SH-SY5Y (cell line): ENCODE measurements around the gene TWIST1.

Experiments
- GATA2 ChIP-seq: IDR thresholded peaks from 2 replicates; pipeline ENCODE4 v1.6.1; 2011; ENCODE audit warnings: mild to moderate bottlenecking, low read depth, low read length
- GATA3 ChIP-seq: IDR thresholded peaks from 2 replicates; pipeline ENCODE4 v1.6.1; 2011; ENCODE audit warnings: low read depth, mild to moderate bottlenecking, low read length, moderate library complexity

DNA sequence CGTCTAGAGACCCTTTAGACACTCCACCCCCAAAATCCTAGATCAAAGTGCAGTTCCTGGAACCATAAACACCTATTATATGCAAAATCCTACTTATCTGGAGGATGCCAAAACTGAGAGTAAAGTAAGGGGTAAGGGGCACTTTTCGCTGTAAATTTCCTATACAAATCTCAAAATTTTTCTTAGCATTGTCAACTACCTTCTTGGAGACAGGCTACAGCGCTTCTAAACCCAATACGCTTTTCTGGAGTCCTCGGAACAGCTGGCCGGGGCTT lies 10.4 kb downstream of the TWIST1 start:
- TF ChIP-seq GATA3, result no peak
- no peak for TF ChIP-seq GATA2
